ENCODE results near the gene ENDOG.
A peak's percentile ranks its signal among the peaks of the same experiment; 100 is the strongest.
"Not testable (repeated sequence)": the region's sequence is repeated elsewhere in the genome, so short reads cannot be mapped to it uniquely, and the experiment has no call there.

The ENDOG gene

GRCh38 chr9:128858476-128858875 lies 40.2 kb downstream of the ENDOG start:
- not testable (repeated sequence) for H3K36me3 ChIP-seq (replicated peaks in 1 of 2; ENCODE audit: control insufficient read depth in 2 of 2, insufficient read depth in 2 of 2, low read length in 2 of 2); H2BK15ac ChIP-seq (ENCODE audit: low read length); H3K4me1 ChIP-seq (ENCODE audit: control insufficient read depth in 2 of 2, insufficient read depth in 1 of 2, low read depth in 1 of 2, low read length in 2 of 2); H3K18ac ChIP-seq (ENCODE audit: low read length); DNase-seq (ENCODE audit: low spot score); H3K4ac ChIP-seq (ENCODE audit: low read length); H2BK120ac ChIP-seq (ENCODE audit: low read depth, low read length); H4K8ac ChIP-seq (ENCODE audit: low read depth, low read length); H3K9ac ChIP-seq (ENCODE audit: low read depth, low read length, poor library complexity); H4K91ac ChIP-seq (ENCODE audit: low read depth, low read length, poor library complexity); H3K79me1 ChIP-seq (ENCODE audit: low read depth, low read length); H3K4me2 ChIP-seq (ENCODE audit: insufficient read depth, low read length, poor library complexity, severe bottlenecking); H3K4me3 ChIP-seq (ENCODE audit: low read length in 2 of 2); H2AK5ac ChIP-seq (ENCODE audit: low read depth, low read length); H3K27me3 ChIP-seq (ENCODE audit: control insufficient read depth in 3 of 3, insufficient read depth in 3 of 3, low read depth in 1 of 3, low read length in 3 of 3); H2BK12ac ChIP-seq (ENCODE audit: low read length); H3K14ac ChIP-seq (ENCODE audit: low read length); H3K27ac ChIP-seq (replicated peaks; ENCODE audit: low read length); H3K9me3 ChIP-seq (replicated peaks in 1 of 2; ENCODE audit: control insufficient read depth in 2 of 2, insufficient read depth in 1 of 2, low read depth in 1 of 2, low read length in 2 of 2); H2AFZ ChIP-seq (ENCODE audit: low read length); H2BK5ac ChIP-seq (ENCODE audit: low read length); H3K23ac ChIP-seq (ENCODE audit: low read depth, low read length, poor library complexity)
- WGBS, 2 donors (ENCODE audit: extremely low coverage in 2 of 2, insufficient read length in 2 of 2, insufficient replicate concordance in 1 of 2) = no CpG with 5 or more reads among the region's 7 CpGs

GRCh38 chr9:128860937-128861336 lies 42.6 kb downstream of the ENDOG start:
- Histone ChIP-seq H3K14ac (ENCODE audit: low read length) (no peak overlapping the region), H3K18ac (ENCODE audit: low read length) (no peak overlapping the region), H3K79me1 (ENCODE audit: low read depth, low read length) (peaks cover 2% of the 10 kb centered on the region), H2AK5ac (ENCODE audit: low read depth, low read length) (no peak overlapping the region), H3K27me3 (ENCODE audit: control insufficient read depth in 3 of 3, insufficient read depth in 3 of 3, low read depth in 1 of 3, low read length in 3 of 3) (no peaks in the 10 kb centered on the region), H3K4me3 (ENCODE audit: low read length in 2 of 2) (no peak overlapping the region), H4K8ac (ENCODE audit: low read depth, low read length) (no peak overlapping the region), H3K36me3 (replicated peaks in 1 of 2; ENCODE audit: control insufficient read depth in 2 of 2, insufficient read depth in 2 of 2, low read length in 2 of 2) (no peaks in the 10 kb centered on the region), H3K4ac (ENCODE audit: low read length) (no peak overlapping the region), H3K9ac (ENCODE audit: low read depth, low read length, poor library complexity) (no peak overlapping the region), H3K9me3 (replicated peaks in 1 of 2; ENCODE audit: control insufficient read depth in 2 of 2, insufficient read depth in 1 of 2, low read depth in 1 of 2, low read length in 2 of 2) (no peaks in the 10 kb centered on the region), H3K4me1 (ENCODE audit: control insufficient read depth in 2 of 2, insufficient read depth in 1 of 2, low read depth in 1 of 2, low read length in 2 of 2) (peaks cover 2 to 3% of the 10 kb centered on the region in 2 donors), H2BK5ac (ENCODE audit: low read length) (no peak overlapping the region), H3K4me2 (ENCODE audit: insufficient read depth, low read length, poor library complexity, severe bottlenecking) (no peak overlapping the region), H3K23ac (ENCODE audit: low read depth, low read length, poor library complexity) (no peak overlapping the region), H2AFZ (ENCODE audit: low read length) (no peak overlapping the region), H4K91ac (ENCODE audit: low read depth, low read length, poor library complexity) (no peak overlapping the region), H2BK15ac (ENCODE audit: low read length) (no peak overlapping the region), H2BK120ac (ENCODE audit: low read depth, low read length) (no peak overlapping the region), H2BK12ac (ENCODE audit: low read length) (no peak overlapping the region), H3K27ac (replicated peaks; ENCODE audit: low read length) (no peak overlapping the region)
- no CpG with 5 or more reads among the region's 5 CpGs for WGBS, 2 donors (ENCODE audit: extremely low coverage in 2 of 2, insufficient read length in 2 of 2, insufficient replicate concordance in 1 of 2)
- DNase-seq (ENCODE audit: low spot score) = no peak

GRCh38 chr9:128861501-128861900 lies 43.2 kb downstream of the ENDOG start:
- H3K79me1 ChIP-seq (ENCODE audit: low read depth, low read length) = peaks cover 2% of the 10 kb centered on the region
- H2BK5ac ChIP-seq (ENCODE audit: low read length) = no peak overlapping the region
- H4K8ac ChIP-seq (ENCODE audit: low read depth, low read length) = no peak overlapping the region
- H3K4me2 ChIP-seq (ENCODE audit: insufficient read depth, low read length, poor library complexity, severe bottlenecking) = no peak overlapping the region
- H3K9me3 ChIP-seq (replicated peaks in 1 of 2; ENCODE audit: control insufficient read depth in 2 of 2, insufficient read depth in 1 of 2, low read depth in 1 of 2, low read length in 2 of 2) = no peaks in the 10 kb centered on the region
- H3K27me3 ChIP-seq (ENCODE audit: control insufficient read depth in 3 of 3, insufficient read depth in 3 of 3, low read depth in 1 of 3, low read length in 3 of 3) = no peaks in the 10 kb centered on the region
- H2AK5ac ChIP-seq (ENCODE audit: low read depth, low read length) = no peak overlapping the region
- H3K23ac ChIP-seq (ENCODE audit: low read depth, low read length, poor library complexity) = no peak overlapping the region
- H3K9ac ChIP-seq (ENCODE audit: low read depth, low read length, poor library complexity) = no peak overlapping the region
- no peak overlapping the region for H2BK15ac ChIP-seq (ENCODE audit: low read length)
- DNase-seq (ENCODE audit: low spot score) = no peak
- H3K36me3 ChIP-seq (replicated peaks in 1 of 2; ENCODE audit: control insufficient read depth in 2 of 2, insufficient read depth in 2 of 2, low read length in 2 of 2) = no peaks in the 10 kb centered on the region
- no peak overlapping the region for H2BK12ac ChIP-seq (ENCODE audit: low read length)
- WGBS, 2 donors (ENCODE audit: extremely low coverage in 2 of 2, insufficient read length in 2 of 2, insufficient replicate concordance in 1 of 2) = no CpG with 5 or more reads among the region's 6 CpGs
- no peak overlapping the region for H3K27ac ChIP-seq (replicated peaks; ENCODE audit: low read length)
- no peak overlapping the region for H4K91ac ChIP-seq (ENCODE audit: low read depth, low read length, poor library complexity)
- H3K18ac ChIP-seq (ENCODE audit: low read length) = no peak overlapping the region
- H3K14ac ChIP-seq (ENCODE audit: low read length) = no peak overlapping the region
- H3K4ac ChIP-seq (ENCODE audit: low read length) = no peak overlapping the region
- no peak overlapping the region for H2AFZ ChIP-seq (ENCODE audit: low read length)
- no peak overlapping the region for H3K4me3 ChIP-seq (ENCODE audit: low read length in 2 of 2)
- H3K4me1 ChIP-seq (ENCODE audit: control insufficient read depth in 2 of 2, insufficient read depth in 1 of 2, low read depth in 1 of 2, low read length in 2 of 2) = peaks cover 2 to 3% of the 10 kb centered on the region in 2 donors
- no peak overlapping the region for H2BK120ac ChIP-seq (ENCODE audit: low read depth, low read length)

GRCh38 chr9:128862401-128862851 lies 44.1 kb downstream of the ENDOG start:
- H3K18ac ChIP-seq (ENCODE audit: low read length) = no peak overlapping the region
- no peak overlapping the region for H3K4me2 ChIP-seq (ENCODE audit: insufficient read depth, low read length, poor library complexity, severe bottlenecking)
- H2BK15ac ChIP-seq (ENCODE audit: low read length) = no peak overlapping the region
- H3K4ac ChIP-seq (ENCODE audit: low read length) = peak overlapping the region; percentile 66
- H3K9ac ChIP-seq (ENCODE audit: low read depth, low read length, poor library complexity) = peak overlapping the region; percentile 44
- H3K4me3 ChIP-seq (ENCODE audit: low read length in 2 of 2) = no peak overlapping the region
- peak overlapping the region; percentile 17 for H4K8ac ChIP-seq (ENCODE audit: low read depth, low read length)
- no peak overlapping the region for H3K27ac ChIP-seq (replicated peaks; ENCODE audit: low read length)
- H2AK5ac ChIP-seq (ENCODE audit: low read depth, low read length) = no peak overlapping the region
- WGBS, 2 donors (ENCODE audit: extremely low coverage in 2 of 2, insufficient read length in 2 of 2, insufficient replicate concordance in 1 of 2) = no CpG with 5 or more reads among the region's 6 CpGs
- no peaks in the 10 kb centered on the region for H3K27me3 ChIP-seq (ENCODE audit: control insufficient read depth in 3 of 3, insufficient read depth in 3 of 3, low read depth in 1 of 3, low read length in 3 of 3)
- no peak overlapping the region for H2BK5ac ChIP-seq (ENCODE audit: low read length)
- H3K79me1 ChIP-seq (ENCODE audit: low read depth, low read length) = peaks cover 2% of the 10 kb centered on the region
- H4K91ac ChIP-seq (ENCODE audit: low read depth, low read length, poor library complexity) = no peak overlapping the region
- H3K23ac ChIP-seq (ENCODE audit: low read depth, low read length, poor library complexity) = peak overlapping the region; percentile 73
- DNase-seq (ENCODE audit: low spot score) = no peak
- no peaks in the 10 kb centered on the region for H3K36me3 ChIP-seq (replicated peaks in 1 of 2; ENCODE audit: control insufficient read depth in 2 of 2, insufficient read depth in 2 of 2, low read length in 2 of 2)
- H3K9me3 ChIP-seq (replicated peaks in 1 of 2; ENCODE audit: control insufficient read depth in 2 of 2, insufficient read depth in 1 of 2, low read depth in 1 of 2, low read length in 2 of 2) = no peaks in the 10 kb centered on the region
- H2AFZ ChIP-seq (ENCODE audit: low read length) = no peak overlapping the region
- H3K14ac ChIP-seq (ENCODE audit: low read length) = no peak overlapping the region
- H3K4me1 ChIP-seq (ENCODE audit: control insufficient read depth in 2 of 2, insufficient read depth in 1 of 2, low read depth in 1 of 2, low read length in 2 of 2) = peaks cover 2 to 3% of the 10 kb centered on the region in 2 donors
- H2BK12ac ChIP-seq (ENCODE audit: low read length) = no peak overlapping the region
- H2BK120ac ChIP-seq (ENCODE audit: low read depth, low read length) = no peak overlapping the region
